ENCODE results near the gene LAMTOR3.

GRCh38 chr4:99885687-99886086 lies 8.5 kb downstream of the LAMTOR3 start:
- TF ChIP-seq REST (IDR thresholded peaks at IDR 0.05), result no peak
- TF ChIP-seq CTCF (IDR thresholded peaks at IDR 0.05; ENCODE audit: low read depth, low read length, missing input control), result no peak
- no peak for TF ChIP-seq EGR1 (IDR thresholded peaks at IDR 0.05; ENCODE audit: low read depth in 2 of 2)
- no peak for TF ChIP-seq GABPA (IDR thresholded peaks at IDR 0.05 in 1 of 2, conservative IDR thresholded peaks at IDR 0.05 in 1 of 2)
- no peak for TF ChIP-seq JUND (IDR thresholded peaks at IDR 0.05)
- no peak for TF ChIP-seq SP1 (IDR thresholded peaks at IDR 0.05)

All from liver (tissue), 3 donors.